SJCRH30 (cell line): Measurements from ENCODE around the gene RASGEF1C. TPM values are rescaled to one million over a fixed set of nuclear protein-coding genes. Genes with fewer than 3 reads are reported as not detected.
A peak's percentile ranks its signal among the peaks of the same experiment; 100 is the strongest.
"Not testable (repeated sequence)": the region's sequence is repeated elsewhere in the genome, so short reads cannot be mapped to it uniquely, and the experiment has no call there.

Source experiments
- DNase-seq, 2 experiments: peaks; one replicate each; pipeline ENCODE4 v3.0.0-alpha.2; 2015 to 2020
- H3K27ac ChIP-seq: fragments of 250-450 bp; sonication (Bioruptor Pico); 2 replicates; pipeline ENCODE4 v1.5.1; 2020; ENCODE audit warnings: mild to moderate bottlenecking, moderate library complexity
- H3K27me3 ChIP-seq: fragments of 250-450 bp; sonication (Bioruptor Pico); 2 replicates; pipeline ENCODE4 v1.5.1; 2020; ENCODE audit warnings: mild to moderate bottlenecking, moderate library complexity
- H3K36me3 ChIP-seq: fragments of 250-450 bp; sonication (Bioruptor Pico); 2 replicates; pipeline ENCODE4 v1.5.1; 2020; ENCODE audit warnings: mild to moderate bottlenecking, moderate library complexity
- H3K4me1 ChIP-seq: fragments of 250-450 bp; sonication (Bioruptor Pico); 2 replicates; pipeline ENCODE4 v1.5.1; 2020; ENCODE audit warnings: mild to moderate bottlenecking, moderate library complexity
- H3K4me3 ChIP-seq: fragments of 250-450 bp; sonication (Bioruptor Pico); 2 replicates; pipeline ENCODE4 v1.5.1; 2020; ENCODE audit warnings: mild to moderate bottlenecking, moderate library complexity
- H3K9me3 ChIP-seq: fragments of 250-450 bp; sonication (Bioruptor Pico); replicated peaks from 2 replicates; pipeline ENCODE4 v1.5.1; 2020; ENCODE audit warnings: mild to moderate bottlenecking, moderate library complexity
- total RNA-seq: library from RNA; depleted of rRNA; stranded (reverse); fragments of >200 nt; shearing (Covaris generic); gene quantifications from 2 replicates; pipeline ENCODE4 v1.2.3, GENCODE V29; 2014

Gene RASGEF1C
- total RNA-seq, 1 experiment from 2014 or later: not detected

GRCh38 chr5:180215783-180216630 lies 7.0 kb upstream of the RASGEF1C start:
- Histone ChIP-seq H3K4me3 (no peak overlapping the region), H3K36me3 (no peaks in the 10 kb centered on the region), H3K9me3 (no peaks in the 10 kb centered on the region), H3K27me3 (no peaks in the 10 kb centered on the region), H3K27ac (no peak overlapping the region), H3K4me1 (no peaks in the 10 kb centered on the region)
- no peak for DNase-seq

GRCh38 chr5:180214870-180215770 lies 6.1 kb upstream of the RASGEF1C start:
- Histone ChIP-seq H3K27me3 (no peaks in the 10 kb centered on the region), H3K36me3 (no peaks in the 10 kb centered on the region), H3K4me1 (no peaks in the 10 kb centered on the region), H3K4me3 (no peak overlapping the region), H3K9me3 (no peaks in the 10 kb centered on the region), H3K27ac (no peak overlapping the region)
- no peak for DNase-seq

- H3K36me3 ChIP-seq: no peaks in the 10 kb centered on the region
- no peaks in the 10 kb centered on the region for H3K9me3 ChIP-seq
- H3K27ac ChIP-seq: no peak overlapping the region
- H3K4me1 ChIP-seq: no peaks in the 10 kb centered on the region
- no peaks in the 10 kb centered on the region for H3K27me3 ChIP-seq
- no peak overlapping the region for H3K4me3 ChIP-seq
- DNase-seq: no peak
These were observed 4.7 kb upstream of the RASGEF1C start for GRCh38 chr5:180213657-180214207.

GRCh38 chr5:180213256-180213600 lies 4.2 kb upstream of the RASGEF1C start:
- no peak for DNase-seq
- Histone ChIP-seq H3K36me3 (no peaks in the 10 kb centered on the region), H3K4me3 (no peak overlapping the region), H3K27ac (no peak overlapping the region), H3K27me3 (peaks cover 3% of the 10 kb centered on the region; the same call in 1 of the 2 replicates), H3K9me3 (no peaks in the 10 kb centered on the region), H3K4me1 (no peaks in the 10 kb centered on the region)

GRCh38 chr5:180212363-180213255 lies 3.6 kb upstream of the RASGEF1C start:
- H3K27me3 ChIP-seq: peaks cover 3% of the 10 kb centered on the region; the same call in 1 of the 2 replicates
- H3K27ac ChIP-seq: no peak overlapping the region
- H3K9me3 ChIP-seq: no peaks in the 10 kb centered on the region
- no peaks in the 10 kb centered on the region for H3K4me1 ChIP-seq
- DNase-seq: no peak
- no peak overlapping the region for H3K4me3 ChIP-seq
- H3K36me3 ChIP-seq: no peaks in the 10 kb centered on the region

GRCh38 chr5:180211761-180212035 lies 2.7 kb upstream of the RASGEF1C start:
- H3K9me3 ChIP-seq: no peaks in the 10 kb centered on the region
- no peaks in the 10 kb centered on the region for H3K36me3 ChIP-seq
- no peak for DNase-seq
- no peak overlapping the region for H3K4me3 ChIP-seq
- peaks cover 3% of the 10 kb centered on the region; the same call in 1 of the 2 replicates for H3K27me3 ChIP-seq
- H3K4me1 ChIP-seq: no peaks in the 10 kb centered on the region
- H3K27ac ChIP-seq: no peak overlapping the region

- Histone ChIP-seq H3K27ac (no peak overlapping the region), H3K4me1 (no peaks in the 10 kb centered on the region), H3K36me3 (no peaks in the 10 kb centered on the region), H3K27me3 (peaks cover 3% of the 10 kb centered on the region; the same call in 1 of the 2 replicates), H3K9me3 (no peaks in the 10 kb centered on the region), H3K4me3 (no peak overlapping the region)
- DNase-seq: no peak
These were observed 2.1 kb upstream of the RASGEF1C start for GRCh38 chr5:180210961-180211760.

- H3K36me3 ChIP-seq, H3K9me3 ChIP-seq, H3K4me1 ChIP-seq, DNase-seq, H3K4me3 ChIP-seq, H3K27ac ChIP-seq, H3K27me3 ChIP-seq: not testable (repeated sequence)
These were observed 1.1 kb upstream of the RASGEF1C start for GRCh38 chr5:180210077-180210476.

- H3K27me3 ChIP-seq: peaks cover 3% of the 10 kb centered on the region; the same call in 1 of the 2 replicates
- no peak for DNase-seq
- no peaks in the 10 kb centered on the region for H3K9me3 ChIP-seq
- peak overlapping the region; percentile 28; the same call in 1 of the 2 replicates for H3K4me3 ChIP-seq
- no peak overlapping the region for H3K27ac ChIP-seq
- H3K36me3 ChIP-seq: no peaks in the 10 kb centered on the region
- no peaks in the 10 kb centered on the region for H3K4me1 ChIP-seq
These were observed 453 bp downstream of the RASGEF1C start for GRCh38 chr5:180208435-180209081.

GRCh38 chr5:180208038-180208434 lies 975 bp downstream of the RASGEF1C start:
- no peak for DNase-seq
- no peaks in the 10 kb centered on the region for H3K9me3 ChIP-seq
- H3K27ac ChIP-seq: no peak overlapping the region
- H3K4me1 ChIP-seq: no peaks in the 10 kb centered on the region
- no peaks in the 10 kb centered on the region for H3K36me3 ChIP-seq
- peaks cover 3% of the 10 kb centered on the region; the same call in 1 of the 2 replicates for H3K27me3 ChIP-seq
- no peak overlapping the region for H3K4me3 ChIP-seq

- Histone ChIP-seq H3K27me3 (peaks cover 3% of the 10 kb centered on the region; the same call in 1 of the 2 replicates), H3K4me3 (no peak overlapping the region), H3K9me3 (no peaks in the 10 kb centered on the region), H3K4me1 (no peaks in the 10 kb centered on the region), H3K36me3 (no peaks in the 10 kb centered on the region), H3K27ac (no peak overlapping the region)
- DNase-seq: no peak
These were observed 1.4 kb downstream of the RASGEF1C start for GRCh38 chr5:180207593-180207992.

GRCh38 chr5:180206993-180207392 lies 2.0 kb downstream of the RASGEF1C start:
- no peak overlapping the region for H3K4me3 ChIP-seq
- H3K27ac ChIP-seq: no peak overlapping the region
- H3K27me3 ChIP-seq: peaks cover 3% of the 10 kb centered on the region; the same call in 1 of the 2 replicates
- H3K4me1 ChIP-seq: no peaks in the 10 kb centered on the region
- DNase-seq: no peak
- H3K36me3 ChIP-seq: no peaks in the 10 kb centered on the region
- H3K9me3 ChIP-seq: no peaks in the 10 kb centered on the region

- peaks cover 3% of the 10 kb centered on the region; the same call in 1 of the 2 replicates for H3K27me3 ChIP-seq
- H3K27ac ChIP-seq: no peak overlapping the region
- DNase-seq: no peak
- no peak overlapping the region for H3K4me3 ChIP-seq
- H3K4me1 ChIP-seq: no peaks in the 10 kb centered on the region; the same call in 1 of the 2 replicates
- no peaks in the 10 kb centered on the region for H3K9me3 ChIP-seq
- no peaks in the 10 kb centered on the region for H3K36me3 ChIP-seq
These were observed 3.1 kb downstream of the RASGEF1C start for GRCh38 chr5:180205916-180206315.
